LNCAP (cell line): ENCODE results near the gene SLC16A8.

Source experiments
- TF ChIP-seq, protein P1 (sequence below): fragments of 450-650 bp; IDR thresholded peaks from 2 replicates; pipeline ENCODE4 v1.5.1; 2017; ENCODE audit warnings: mild to moderate bottlenecking

The SLC16A8 gene

DNA sequence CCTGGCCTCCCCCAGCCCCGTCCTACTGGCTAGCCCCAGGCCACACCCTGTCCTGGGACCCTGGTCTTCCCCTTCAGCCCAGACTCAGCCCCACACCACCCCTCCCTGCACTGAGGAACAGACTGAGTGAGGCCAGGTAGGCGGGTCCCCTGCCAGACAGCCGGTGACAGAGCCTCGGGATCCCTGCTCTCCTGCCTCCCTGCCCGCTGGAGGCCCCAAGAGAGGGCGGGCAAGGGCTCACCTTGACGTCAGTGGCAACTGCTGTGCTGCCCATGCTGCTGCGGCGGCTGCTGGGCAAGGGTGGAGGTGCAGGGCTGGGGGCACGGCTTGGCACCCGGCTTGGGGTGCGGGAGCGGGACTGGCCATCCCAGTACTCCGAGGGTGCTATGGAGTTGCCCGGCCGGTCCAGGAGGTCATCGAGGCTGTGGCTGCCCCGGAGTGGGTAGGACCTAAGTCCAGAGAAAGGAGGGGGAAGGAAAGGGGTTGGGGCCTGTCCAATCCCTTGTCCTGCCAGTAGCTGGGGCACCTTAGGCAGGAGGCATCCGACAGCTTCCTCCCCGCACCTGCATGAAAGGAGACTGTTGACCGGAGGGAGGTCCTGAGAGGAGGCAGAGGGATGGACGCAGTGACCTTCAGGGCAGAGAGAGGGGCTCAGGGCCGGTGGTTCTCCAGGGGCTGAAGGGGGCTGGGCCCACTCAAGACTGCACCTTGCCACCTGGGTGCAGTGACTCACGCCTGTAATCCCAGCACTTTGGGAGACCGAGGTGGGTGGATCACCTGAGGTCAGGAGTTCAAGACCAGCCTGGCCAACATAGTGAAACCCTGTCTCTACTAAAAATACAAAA, 2.2 kb upstream of the SLC16A8 start:
- TF ChIP-seq, protein P1, sequence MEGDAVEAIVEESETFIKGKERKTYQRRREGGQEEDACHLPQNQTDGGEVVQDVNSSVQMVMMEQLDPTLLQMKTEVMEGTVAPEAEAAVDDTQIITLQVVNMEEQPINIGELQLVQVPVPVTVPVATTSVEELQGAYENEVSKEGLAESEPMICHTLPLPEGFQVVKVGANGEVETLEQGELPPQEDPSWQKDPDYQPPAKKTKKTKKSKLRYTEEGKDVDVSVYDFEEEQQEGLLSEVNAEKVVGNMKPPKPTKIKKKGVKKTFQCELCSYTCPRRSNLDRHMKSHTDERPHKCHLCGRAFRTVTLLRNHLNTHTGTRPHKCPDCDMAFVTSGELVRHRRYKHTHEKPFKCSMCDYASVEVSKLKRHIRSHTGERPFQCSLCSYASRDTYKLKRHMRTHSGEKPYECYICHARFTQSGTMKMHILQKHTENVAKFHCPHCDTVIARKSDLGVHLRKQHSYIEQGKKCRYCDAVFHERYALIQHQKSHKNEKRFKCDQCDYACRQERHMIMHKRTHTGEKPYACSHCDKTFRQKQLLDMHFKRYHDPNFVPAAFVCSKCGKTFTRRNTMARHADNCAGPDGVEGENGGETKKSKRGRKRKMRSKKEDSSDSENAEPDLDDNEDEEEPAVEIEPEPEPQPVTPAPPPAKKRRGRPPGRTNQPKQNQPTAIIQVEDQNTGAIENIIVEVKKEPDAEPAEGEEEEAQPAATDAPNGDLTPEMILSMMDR: no peak

DNA sequence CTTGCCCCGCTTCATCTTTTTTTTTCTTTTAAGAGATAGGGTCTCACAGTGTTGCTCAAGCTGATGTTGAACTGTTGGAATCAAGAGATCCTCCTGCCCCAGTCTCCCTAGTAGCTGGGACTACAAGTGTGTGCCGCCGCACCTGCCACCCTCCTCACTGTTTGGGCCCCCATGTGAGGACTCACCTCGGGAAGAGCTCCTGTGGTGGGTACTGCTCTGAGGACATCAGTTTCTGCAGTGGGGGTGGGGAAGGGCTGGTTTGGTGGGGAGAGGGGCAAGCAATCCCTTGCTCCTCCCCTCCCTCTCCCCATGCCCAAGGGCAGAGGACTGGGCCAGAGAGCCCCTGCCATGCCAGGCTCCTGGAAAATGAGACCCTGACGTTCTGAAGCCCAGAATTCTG, 1.5 kb upstream of the SLC16A8 start:
- TF ChIP-seq, protein P1: no peak

DNA sequence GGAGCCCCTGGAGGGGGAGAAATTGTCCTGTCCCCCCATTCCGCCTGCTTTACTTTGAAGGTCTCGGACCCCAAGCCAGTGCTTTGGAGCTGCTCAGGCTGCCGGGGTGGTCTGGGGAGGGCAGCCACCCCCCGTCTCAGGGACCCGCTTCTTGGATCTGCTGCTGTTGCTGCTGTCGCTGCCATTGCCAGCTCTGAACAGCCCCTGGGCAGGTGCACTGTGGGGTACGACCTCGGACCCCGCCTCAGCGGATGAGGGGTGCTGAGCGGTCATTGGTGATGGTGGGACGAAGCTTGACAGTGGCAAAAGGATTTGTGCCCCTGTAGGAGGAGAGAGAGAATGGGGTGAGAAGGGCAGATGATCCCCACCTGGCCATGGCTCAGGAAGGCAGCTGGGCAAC, 1.1 kb upstream of the SLC16A8 start:
- TF ChIP-seq, protein P1: no peak

DNA sequence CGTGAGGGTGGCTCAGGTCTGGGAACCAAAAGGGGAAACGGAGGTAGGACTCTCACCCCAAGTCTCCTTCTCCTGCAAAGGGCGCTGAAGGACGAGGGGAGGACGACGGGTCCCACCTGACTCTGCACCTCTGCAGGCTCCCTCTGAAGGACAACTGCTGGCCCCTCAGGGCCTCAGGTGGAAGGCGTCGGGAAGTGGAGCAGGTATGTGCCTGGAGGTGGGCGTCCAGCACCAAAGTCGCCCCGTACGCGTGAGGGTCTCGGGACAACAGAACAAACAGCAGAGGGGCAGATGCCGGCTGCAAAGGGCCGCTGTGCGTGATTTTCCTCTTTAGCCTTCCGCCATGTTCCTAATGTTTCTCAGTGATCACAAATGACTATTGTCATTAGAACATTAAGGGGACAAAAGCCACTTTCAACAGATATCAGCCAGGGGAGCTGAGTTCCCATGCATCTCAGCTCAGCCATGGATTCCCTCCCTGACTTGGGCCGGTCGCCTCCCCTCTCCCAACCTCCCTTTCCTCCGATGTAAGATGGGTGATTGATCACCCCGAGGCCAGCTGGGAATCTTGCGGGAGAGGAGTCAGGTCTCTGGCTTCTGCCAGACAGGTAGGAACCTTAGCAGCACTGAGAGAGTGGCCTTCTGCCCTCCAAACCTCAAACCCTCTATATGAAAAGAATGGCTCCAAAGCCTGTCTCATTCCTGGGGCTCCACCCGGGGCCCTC, 836 bp downstream of the SLC16A8 start:
- TF ChIP-seq, protein P1: no peak

DNA sequence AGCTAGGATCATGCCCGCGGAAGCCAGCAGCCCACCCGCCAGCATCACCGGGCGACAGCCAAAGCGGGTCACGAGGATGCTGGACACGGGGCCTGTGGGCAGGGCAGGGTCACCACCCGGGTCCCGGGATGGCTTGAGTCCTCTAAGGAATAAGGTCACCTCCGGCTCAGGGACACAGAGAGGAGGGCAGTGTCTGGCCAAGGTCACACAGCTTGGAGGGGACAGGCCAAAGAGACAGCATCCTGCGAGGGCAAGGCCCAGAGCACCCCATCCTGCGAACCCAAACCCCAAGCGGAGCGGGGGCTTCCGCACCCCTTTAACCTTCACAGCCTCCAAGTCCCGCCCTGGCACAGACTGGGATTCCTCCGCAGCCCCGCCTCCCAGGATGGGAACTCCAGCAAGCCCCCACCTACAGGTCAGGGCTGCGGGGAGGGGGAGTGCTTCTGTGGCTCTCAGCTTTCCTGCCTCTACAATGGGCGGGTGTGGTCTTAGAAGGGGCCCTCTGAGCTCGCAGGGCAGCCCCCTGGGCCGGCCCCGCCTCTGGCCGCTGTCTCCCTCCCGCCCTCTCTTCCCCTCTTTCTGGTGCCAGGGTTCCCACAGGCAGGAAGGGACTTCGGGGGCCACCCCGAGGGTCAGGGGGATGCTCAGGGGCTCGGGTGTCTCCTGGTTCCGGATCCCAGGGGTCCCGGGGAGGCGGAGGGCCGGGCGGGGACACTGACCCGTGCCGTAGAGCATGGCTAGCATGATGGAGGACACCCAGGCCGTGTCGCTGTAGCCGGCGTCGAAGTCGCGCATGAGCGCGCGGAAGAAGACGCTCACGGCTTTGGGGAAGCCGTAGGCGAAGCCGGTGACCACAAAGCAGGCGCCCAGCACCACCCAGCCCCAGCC, 1.8 kb downstream of the SLC16A8 start:
- TF ChIP-seq, protein P1: no peak

DNA sequence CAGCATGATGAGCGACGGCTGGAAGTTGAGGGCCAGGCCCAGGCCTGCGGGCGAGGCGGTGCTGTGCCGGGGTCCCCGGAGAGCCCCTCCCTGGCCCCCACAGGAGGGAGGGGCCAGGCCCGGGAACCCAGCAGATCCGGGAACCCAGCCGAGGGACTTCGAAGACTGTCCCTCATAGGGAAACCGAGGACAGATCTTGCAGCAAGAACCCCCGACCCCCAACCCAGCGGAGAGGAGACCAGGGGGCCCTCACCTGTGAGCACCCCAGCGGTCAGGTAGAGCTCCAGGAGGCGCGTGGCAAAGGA, 2.4 kb downstream of the SLC16A8 start:
- TF ChIP-seq, protein P1: no peak

DNA sequence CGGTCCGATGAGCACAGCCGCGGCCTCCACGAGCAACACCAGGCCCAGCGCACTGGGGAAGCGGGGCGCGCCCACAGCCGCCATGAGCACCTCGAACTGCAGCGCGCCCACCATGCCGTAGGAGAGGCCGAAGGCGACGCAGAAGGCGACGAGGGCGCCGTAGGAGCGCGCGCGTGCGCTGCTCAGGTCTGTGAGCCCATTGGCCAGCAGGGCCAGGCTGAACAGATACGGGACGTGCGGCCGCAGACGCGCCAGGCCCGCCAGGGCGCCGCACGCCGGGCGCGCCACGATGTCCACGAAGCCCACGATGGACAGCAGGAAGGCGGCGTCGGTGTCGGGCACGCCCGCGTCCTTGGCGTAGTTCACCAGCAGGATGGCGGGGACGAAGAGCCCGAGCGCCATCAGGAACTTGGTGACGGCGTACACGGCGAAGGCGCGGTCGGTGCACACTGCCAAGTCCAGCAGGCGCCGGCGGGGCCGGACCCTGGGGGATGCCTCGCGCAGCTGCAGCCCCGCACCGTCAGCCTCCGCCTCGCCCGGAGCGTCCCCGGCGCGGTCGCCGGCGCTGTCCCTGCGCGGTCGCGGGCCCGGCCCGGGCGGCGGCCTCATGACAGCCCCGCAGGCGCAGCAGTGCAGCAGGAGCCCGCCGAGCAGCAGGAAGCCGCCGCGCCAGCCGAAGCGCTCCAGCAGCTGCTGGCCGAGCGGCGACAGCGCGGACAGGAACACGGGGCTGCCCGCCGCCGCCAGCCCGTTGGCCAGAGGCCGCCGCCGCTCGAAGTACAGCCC, 2.9 kb downstream of the SLC16A8 start:
- TF ChIP-seq, protein P1: no peak
